ENCODE results near the gene FAM107A.

GRCh38 chr3:58591517-58592510, 14.6 kb upstream of the FAM107A start:
- TF ChIP-seq POLR2A (IDR thresholded peaks at IDR 0.05) (no peak), CTCF (IDR thresholded peaks at IDR 0.05) (no peak)

Data from vagina (tissue), 2 donors.